NCI-H2196 treated with DMSO at 0.1 percent for 48 hours (cell line): ENCODE data around the gene COL4A2.
"Not testable (repeated sequence)": the region's sequence is repeated elsewhere in the genome, so short reads cannot be mapped to it uniquely, and the experiment has no call there.

Experiments
- DNase-seq: peaks from one replicate; lab custom pipeline; 2025; ENCODE audit not compliant: unreplicated experiment; lab: John Stamatoyannopoulos, UW

Gene COL4A2

DNA sequence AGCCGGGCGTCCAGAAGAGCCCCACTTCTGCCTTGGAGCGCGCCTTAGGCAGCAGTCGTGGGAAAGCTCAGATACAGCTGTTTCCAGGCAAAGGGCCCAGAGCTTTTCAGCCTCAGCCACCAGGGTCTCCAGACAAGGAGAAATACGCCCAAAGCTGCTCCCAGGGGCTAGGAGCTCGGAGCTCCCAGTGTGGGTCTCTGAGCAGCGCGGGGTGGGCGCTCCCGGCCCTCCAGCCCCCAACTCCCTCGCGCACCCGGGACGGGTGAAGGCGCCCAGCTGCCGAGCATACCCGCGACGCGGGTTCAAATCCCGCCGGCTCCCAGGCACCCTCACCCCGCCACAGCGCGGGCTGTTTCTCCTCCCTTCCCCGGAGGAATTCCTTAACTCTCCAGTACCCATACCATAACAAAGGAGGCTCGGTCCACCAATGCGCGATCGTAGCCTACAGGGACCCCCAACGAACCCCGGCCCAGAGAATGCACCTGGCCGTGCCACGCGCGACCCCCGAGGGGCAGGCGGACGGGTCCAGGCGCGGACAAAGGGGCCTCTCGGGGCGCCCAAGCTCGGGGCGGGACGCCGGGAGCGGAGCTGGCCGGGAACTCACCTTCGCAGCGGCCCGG, 634 bp upstream of the COL4A2 start:
- no peak for DNase-seq

DNA sequence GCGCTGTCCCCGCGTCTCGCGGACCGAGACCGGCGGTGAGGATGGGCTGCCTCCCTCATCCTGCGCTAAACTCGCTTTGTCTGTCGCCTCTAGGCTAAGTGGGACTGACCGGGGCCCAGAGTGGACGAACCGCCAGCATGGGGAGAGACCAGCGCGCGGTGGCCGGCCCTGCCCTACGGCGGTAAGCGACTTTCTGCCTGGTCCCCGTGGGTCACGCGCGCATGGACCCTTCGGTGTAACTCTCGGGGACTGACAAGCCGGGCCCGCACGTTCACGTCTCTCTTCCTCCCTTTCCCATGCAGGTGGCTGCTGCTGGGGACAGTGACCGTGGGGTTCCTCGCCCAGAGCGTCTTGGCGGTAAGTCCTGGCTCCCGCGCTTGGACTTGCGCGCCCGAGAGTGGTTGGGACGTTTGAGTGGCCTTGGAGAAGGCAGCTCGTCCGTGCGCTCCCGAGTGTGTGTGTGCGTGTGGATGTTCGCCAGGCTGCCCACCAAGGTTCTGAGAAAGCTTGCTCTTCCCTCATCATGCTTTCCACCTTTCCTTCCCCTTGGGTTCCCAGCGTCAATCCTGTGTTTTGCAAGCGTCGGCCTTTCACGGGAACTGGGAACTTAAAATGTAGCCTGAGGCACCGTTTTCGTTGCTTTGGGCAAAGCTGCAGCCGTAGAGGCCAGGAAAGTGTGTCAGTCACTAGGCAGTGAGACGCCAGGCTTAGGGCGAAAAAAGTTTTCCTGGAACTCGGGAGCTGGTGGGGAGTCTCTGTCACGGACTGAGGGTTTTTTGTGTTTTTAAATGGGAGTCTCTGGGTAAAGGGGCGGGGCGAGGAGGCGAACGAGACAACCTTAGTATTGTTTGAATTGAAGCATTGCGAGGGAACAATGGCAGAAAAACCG, 927 bp downstream of the COL4A2 start:
- DNase-seq, result no peak

- no peak for DNase-seq
These were observed 1.7 kb downstream of the COL4A2 start for GRCh38 chr13:110308656-110309359.

DNA sequence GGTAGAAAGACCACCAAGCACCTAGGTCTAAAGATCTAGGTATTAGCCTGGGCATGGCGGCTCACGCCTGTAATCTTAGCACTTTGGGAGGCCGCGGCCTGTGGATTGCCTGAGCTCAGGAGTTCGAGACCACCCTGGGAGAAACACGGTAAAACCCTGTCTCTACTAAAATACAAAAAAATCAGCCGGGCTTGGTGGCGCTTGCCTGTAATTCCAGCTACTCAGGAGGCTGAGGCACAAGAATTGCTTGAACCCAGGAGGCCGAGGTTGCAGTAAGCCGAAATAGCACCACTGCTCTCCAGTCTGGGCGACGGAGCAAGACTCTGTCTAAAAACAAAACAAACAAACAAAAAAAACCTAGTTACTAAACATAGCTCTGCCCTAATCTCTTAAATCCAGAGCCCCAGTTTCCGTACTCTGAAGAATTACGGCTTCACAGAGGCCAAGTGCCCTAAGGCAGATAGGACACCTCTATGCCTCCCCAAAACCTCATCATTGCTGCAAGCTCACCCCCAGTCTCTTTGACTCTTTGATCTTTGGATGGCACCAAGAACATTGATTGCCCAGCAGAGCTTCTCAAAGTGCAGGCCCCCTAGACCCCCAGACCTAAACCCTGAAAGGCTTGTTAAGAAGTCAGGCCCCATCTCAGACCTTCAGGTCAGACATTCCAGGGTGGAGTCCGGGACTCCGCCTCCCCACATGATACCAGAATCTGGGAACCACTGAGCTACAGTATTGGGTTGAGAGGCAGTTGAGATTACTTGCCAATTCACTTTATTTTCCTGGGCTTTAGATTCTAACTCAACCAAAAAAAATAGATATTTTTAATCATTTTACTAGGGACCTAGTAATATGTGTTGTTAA, 2.8 kb downstream of the COL4A2 start:
- DNase-seq, result no peak

GRCh38 chr13:110310541-110311442, 3.7 kb downstream of the COL4A2 start:
- DNase-seq, result no peak

- no peak for DNase-seq
These were observed 4.6 kb downstream of the COL4A2 start for GRCh38 chr13:110311443-110312338.

- DNase-seq, result no peak
These were observed 5.4 kb downstream of the COL4A2 start for GRCh38 chr13:110312339-110313031.

DNA sequence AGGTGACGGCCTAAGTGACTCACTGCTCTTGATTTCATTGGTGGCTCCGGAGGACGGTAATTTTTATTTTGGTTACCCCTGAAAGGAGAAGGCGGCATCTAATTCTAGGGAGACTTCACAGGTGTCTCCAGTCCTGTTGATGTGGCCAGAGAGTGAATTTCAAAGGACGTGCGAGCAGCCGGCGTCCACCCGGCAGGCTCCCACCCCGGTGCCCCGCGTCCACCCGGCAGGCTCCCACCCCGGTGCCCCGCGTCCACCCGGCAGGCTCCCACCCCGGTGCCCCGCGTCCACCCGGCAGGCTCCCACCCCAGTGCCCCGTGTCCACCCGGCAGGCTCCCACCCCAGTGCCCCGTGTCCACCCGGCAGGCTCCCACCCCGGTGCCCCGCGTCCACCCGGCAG, 6.2 kb downstream of the COL4A2 start:
- DNase-seq, result not testable (repeated sequence)

- not testable (repeated sequence) for DNase-seq
These were observed 6.6 kb downstream of the COL4A2 start for GRCh38 chr13:110313733-110314132.

GRCh38 chr13:110314516-110315245, 7.6 kb downstream of the COL4A2 start:
- DNase-seq, result no peak

GRCh38 chr13:110316196-110316595, 9.1 kb downstream of the COL4A2 start:
- DNase-seq, result no peak

DNA sequence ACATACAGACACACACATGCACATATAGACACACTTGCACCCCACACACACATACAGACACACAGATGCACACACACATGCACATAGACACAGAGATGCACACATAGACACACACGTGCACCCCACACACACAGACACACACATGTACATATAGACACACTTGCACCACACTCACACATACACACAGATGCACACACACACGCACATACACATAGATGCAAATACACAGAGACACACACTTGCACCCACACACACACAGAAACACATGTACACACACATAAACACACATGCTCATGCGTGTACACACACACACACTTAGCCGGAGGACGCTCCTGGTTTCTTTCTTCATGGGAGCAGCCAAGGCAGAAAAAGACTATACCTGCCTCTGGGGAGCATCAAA, 10.0 kb downstream of the COL4A2 start:
- DNase-seq, result no peak

DNA sequence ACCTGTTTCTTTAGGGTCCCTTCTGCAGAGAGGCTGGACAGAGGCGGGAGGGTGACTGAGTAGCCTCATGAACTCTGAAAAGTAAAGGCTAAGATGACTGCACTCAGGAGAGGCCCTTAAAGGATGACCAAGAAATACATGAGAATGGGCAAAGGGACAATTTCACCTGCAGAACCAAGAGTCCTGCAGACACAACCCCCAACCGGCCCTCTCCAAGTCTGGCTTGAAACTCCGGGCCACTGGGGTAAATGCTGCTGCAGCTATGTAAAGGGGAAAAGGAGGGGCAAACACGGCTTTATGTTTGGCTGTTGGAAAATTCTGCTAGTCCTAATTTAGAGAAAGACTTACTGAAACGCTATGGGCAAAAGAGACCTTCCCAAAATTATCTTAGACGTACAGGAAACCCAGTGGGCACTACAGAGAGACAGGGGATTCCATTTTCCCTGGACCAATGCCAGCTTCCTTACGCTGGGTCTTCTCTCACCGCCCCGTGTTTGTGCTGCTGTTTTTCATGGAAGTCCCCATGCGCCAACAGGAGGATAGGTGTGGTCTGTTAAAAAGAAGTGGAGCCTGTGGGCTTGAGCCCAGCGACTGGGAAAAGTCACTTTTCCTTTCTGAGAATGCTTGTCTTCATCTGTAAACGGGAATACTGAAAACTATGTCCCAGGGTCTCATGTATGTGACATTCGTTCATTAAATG, 10.6 kb downstream of the COL4A2 start:
- DNase-seq, result no peak

GRCh38 chr13:110318920-110319319, 11.8 kb downstream of the COL4A2 start:
- DNase-seq, result no peak

GRCh38 chr13:110319397-110319773, 12.3 kb downstream of the COL4A2 start:
- DNase-seq, result no peak

DNA sequence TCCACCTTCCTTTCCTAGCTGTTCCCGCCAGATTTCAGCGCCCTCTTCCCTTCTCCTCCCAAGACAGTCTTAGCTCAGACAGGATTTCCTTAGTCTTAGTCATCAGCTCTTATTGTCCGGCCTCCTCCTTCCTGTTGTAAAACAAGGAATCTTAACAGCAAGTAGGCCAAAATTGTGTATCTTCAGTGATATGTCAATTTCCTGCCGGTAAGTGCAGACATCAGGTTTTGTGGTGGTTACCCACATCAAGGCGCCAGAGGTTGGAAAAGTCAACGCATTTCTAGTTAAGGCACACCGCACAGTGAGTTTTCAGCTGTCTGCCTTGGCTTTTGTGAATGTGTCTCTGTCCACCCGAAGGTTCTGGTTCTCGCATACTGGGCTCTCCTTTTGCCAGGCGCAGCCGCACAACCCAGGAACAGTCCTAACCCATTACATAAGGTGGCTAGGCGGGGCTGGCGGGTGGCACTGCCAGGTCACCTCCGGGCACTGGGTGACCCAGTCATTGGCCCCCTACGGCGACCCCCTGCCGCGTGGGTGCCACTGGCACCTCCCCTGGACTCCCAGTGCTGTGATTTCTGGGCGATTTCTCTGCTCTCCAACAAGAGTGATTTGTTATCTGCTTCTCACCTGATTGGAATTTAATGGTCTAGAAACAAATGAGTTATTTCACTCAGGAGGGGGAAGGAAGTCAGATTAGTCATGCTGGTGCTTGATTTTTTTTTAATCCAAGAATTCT, 12.9 kb downstream of the COL4A2 start:
- DNase-seq, result no peak
